Raji (cell line): ENCODE results near the gene MSLN.

Source experiments
- POLR2A ChIP-seq: IDR thresholded peaks from 2 replicates; pipeline ENCODE4 v1.6.1; 2011; ENCODE audit warnings: low read depth, low read length, control low read depth; ENCODE audit not compliant: insufficient read depth

Gene MSLN

DNA sequence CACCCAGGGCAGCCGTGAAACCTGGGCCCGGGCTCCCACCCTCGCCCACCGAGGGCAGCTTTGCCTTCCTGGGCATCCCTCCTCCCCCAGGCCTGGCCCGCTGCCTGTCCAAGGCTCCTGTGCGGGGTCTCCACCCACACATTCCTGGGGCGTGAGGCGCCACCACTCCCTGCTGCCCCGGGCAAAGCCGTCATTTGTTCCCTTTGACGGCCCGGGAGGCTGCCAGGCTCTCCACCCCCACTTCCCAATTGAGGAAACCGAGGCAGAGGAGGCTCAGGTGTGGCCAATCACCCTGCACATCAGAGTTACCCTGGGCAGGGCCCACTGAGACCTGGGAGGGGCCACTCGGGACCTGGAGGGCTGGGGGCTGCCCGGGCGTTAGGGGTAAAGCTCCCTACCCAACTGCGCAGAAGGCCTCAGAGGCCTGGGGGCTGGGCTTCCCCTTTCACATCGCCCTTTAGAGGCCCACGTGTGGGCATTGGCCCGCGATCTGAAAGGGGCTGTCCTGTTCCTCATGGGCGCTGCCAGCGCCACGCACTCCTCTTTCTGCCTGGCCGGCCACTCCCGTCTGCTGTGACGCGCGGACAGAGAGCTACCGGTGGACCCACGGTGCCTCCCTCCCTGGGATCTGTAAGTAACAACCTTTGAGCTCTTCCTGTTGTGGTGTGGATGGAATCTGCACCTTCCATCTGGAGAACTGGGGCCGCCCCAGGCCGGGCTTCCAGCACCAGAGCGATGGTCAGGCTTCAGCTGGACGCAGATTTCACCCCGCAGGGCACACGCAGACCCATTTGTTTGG is at the start of gene MSLN:
TSS of gene MSLN (plus strand) at position 190 of the 799 bp plus-strand sequence. CDS start 1,947 bp downstream, outside the sequence.
- TF ChIP-seq POLR2A: no peak

DNA sequence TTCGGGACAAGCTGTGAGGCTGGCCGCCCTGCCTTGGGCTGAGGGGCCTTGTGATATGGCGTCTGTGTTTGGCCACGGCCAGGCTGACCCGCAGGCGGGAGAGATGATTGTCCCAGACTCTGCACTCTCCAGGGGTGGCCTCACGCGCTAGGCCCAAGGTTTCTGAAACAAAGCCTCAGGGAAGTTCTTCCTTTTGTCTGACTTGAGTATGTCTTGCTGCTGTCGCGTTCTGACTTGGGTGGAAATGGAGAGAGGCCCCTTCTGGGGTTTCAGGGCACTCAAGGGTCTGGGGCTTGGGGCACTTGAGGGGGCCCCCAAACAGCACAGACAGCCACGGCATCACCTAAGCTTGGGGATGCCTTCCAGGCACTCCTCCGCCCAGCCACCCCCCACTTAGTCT is 49.5 kb upstream of the MSLN start:
- TF ChIP-seq POLR2A: no peak

DNA sequence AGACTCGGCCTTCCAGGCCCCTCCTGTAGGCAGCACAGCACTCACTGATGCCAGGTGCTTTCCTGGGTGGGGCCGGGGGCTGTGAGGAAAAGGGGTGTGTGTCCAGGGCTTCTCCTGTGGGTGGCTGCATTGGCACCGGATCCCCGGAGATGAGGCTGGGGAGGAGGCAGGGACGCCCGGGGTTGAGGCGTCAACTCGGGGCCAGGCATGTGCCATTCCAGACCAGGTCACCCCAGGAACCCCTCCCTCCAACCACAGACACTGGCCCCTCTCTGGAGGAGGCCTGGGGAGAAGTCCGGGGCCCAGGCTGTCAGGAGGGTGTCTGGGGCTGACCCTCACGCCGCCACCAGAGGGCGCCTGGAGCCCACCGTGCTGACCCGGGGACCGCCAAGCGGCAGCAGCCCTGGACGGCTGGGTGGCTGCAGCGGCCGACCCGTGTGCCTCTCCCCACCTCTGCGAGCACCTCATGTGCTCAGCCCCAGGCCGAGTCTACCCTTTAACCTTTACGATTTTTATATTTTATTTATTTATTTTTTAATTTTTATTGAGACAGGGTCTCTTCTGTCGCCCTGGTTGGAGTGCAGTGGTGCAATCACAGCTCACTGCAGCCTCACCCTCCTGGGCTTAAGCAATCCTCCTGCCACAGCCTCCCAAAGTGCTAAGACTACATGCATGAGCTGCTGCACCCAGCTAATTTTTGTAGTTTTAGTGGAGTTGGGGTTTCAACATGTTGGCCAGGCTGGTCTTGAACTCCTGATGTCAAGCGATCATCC is 48.8 kb upstream of the MSLN start:
- no peak; the same call in 1 of the 2 replicates for TF ChIP-seq POLR2A

- no peak; the same call in 1 of the 2 replicates for TF ChIP-seq POLR2A
These were observed 46.5 kb upstream of the MSLN start for GRCh38 chr16:714079-714478.

DNA sequence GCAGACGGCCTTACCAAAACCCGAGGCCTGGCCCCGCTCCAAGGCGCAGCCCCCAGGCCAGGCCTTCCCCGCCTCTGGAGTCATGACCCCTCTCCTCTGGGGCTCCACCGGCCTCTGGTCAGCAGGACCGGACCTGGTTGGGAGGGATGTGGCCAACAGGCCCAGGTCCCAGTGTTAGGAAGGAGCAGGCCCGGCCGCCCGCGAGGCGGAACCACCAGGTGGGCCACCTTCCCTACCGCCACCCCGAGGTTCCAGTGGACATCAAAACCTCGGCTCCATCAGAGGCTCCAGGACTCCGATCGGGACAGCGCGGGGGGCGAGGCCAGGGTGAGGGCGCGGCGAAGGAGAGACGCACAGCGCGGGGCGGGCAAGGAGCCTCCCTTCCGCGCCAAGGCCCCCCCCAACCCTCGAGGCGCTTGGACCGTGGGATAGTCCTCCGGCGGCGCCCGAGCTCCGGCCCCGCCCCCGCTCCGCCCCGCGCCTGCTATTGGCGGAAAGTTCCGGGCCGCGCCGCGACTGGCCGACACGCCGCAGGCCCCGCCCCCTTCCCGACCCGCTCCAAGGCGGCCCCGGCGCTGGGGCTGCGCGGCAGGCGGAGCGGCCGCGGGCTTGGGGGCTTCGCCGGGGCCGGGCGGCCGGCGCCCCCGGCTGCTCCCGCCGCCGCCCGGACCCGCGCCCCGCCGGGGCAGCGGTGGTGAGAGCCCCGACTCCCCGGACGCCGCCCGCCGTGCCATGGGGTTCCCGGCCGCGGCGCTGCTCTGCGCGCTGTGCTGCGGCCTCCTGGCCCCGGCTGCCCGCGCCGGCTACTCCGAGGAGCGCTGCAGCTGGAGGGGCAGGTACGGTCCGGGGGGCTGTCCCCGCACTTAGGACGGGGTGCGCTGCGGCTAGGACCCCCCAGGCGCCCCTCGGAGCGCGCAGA is 45.7 kb upstream of the MSLN start, which contains the start of gene METRN:
TSS of gene METRN (plus strand) at position 561 of the 919 bp plus-strand sequence. CDS start at position 733, 172 bp downstream.
- no peak; the same call in 1 of the 2 replicates for TF ChIP-seq POLR2A

- peak; percentile 35; the same call in 1 of the 2 replicates for TF ChIP-seq POLR2A
These were observed 44.9 kb upstream of the MSLN start for GRCh38 chr16:715477-716199.

- no peak for TF ChIP-seq POLR2A
These were observed 44.4 kb upstream of the MSLN start for GRCh38 chr16:716200-716568.

DNA sequence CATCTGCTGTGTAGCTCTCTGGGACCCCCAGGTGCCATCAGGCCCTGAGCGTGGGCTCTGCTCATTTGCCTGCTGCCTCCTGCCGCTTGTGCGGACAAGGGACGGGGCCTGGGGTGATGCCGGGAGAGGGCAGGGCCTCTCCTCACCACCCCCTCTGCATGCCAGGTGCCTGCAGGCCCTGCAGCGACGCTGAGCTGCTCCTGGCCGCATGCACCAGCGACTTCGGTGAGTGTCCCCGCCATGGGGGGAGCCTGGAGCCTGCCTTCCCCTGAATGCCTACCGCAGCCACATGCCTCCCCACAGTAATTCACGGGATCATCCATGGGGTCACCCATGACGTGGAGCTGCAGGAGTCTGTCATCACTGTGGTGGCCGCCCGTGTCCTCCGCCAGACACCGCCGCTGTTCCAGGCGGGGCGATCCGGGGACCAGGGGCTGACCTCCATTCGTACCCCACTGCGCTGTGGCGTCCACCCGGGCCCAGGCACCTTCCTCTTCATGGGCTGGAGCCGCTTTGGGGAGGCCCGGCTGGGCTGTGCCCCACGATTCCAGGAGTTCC is 43.7 kb upstream of the MSLN start:
- TF ChIP-seq POLR2A: no peak; the same call in 1 of the 2 replicates

DNA sequence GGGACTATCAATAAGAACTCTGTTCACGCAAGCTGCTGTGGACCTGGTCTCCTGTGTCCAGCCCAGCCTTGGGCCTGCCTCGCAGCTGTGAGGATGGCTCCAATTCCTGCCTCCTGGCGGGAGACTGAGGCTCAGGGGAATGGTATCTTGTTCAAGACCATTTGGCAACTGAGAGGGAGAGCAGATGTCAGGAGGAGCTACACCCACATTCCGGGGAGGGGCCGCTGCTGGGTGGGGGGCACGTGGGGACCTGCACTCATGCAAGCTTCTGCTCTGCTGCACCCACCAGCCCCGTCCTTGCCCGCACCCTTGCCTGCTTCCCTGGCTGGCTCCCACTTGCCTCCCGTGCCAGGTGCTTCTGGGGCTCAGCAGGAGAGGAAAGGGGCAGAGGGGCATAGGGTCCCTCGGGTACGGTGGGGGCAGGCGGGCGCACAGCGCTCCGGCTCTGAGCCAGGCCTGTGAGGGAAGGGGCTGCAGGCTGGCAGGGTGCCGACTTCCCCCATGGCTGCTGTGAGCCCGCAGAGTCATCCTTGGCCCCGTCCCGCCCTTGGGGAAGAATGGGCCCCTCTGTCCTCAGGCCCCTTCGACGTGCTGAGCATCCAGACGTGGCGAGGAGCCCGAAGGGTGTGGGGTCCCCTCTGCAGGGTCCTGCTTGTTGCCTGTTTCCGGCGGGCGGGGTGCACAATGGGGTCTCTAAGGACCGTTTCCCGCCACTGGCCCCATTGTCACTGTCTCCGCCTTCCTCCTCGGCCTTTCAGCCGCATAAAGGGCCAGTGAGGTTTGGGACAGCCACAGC is 42.9 kb upstream of the MSLN start:
- no peak; the same call in none of the 2 replicates for TF ChIP-seq POLR2A

DNA sequence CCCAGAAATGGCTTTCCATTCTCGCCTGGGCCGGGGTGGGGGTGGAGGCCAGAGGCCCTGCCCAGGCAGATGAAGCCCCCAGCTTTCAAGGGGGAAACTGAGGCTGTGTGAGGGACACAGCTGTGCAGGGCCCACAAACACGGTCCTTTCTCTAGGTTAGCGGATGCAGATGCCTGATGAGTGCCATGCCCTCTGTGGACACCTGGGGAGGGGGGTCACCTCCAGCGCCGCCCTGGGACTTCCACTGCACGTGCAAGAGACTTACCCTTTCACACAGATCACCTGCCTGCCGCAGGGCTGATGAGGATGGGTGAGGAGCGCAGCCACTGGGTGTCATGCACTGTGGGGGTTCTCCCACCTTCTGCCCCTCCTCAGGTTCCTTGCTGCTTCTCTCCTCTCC is 42.1 kb upstream of the MSLN start:
- peak; percentile 44; the same call in 1 of the 2 replicates for TF ChIP-seq POLR2A

- 0 out of 2 replicates have a peak, but pooled peaks have one; percentile 34 for TF ChIP-seq POLR2A
These were observed 41.6 kb upstream of the MSLN start for GRCh38 chr16:718922-719321.

GRCh38 chr16:719815-720446 is 40.6 kb upstream of the MSLN start:
- peak; percentile 61 for TF ChIP-seq POLR2A
